ENCODE data around the gene NRGN. TPM values are rescaled to one million over a fixed set of nuclear protein-coding genes. Genes with fewer than 3 reads are reported as not detected.

NRGN gene
- total RNA-seq, 1 donor from 2014 or later, result 2.7 TPM

DNA sequence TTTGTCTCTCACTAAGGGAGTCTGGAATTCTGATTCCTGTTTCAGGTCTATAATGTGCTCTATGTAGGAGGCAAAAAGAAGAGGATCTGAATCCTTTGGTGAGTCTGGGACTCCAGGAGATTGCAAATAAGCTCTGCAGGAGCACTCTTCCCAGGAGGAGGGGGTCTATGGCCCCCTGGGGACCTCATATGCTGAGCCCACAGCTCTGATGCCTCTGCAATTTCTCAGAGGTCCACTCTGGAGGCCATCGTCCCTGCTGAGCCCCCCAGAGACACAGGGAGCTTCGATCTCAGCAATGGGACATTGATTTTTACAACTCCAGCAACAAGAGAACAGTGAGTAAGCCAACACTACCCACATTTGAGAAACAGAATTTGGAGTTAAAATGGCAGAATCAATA is 20.2 kb upstream of the NRGN start:
- peaks cover 96% of the 10 kb centered on the region for H3K27me3 Mint-ChIP-seq (ENCODE audit: low read depth)
- H3K4me3 Mint-ChIP-seq, result no peak overlapping the region
- H3K36me3 Mint-ChIP-seq, result no peaks in the 10 kb centered on the region
- H3K9me3 Mint-ChIP-seq, result no peaks in the 10 kb centered on the region
- H3K4me1 Mint-ChIP-seq, result peaks cover 21% of the 10 kb centered on the region
- no peak for DNase-seq (ENCODE audit: low spot score in 2 of 2, unreplicated experiment in 2 of 2)
- TF ChIP-seq, protein P1, sequence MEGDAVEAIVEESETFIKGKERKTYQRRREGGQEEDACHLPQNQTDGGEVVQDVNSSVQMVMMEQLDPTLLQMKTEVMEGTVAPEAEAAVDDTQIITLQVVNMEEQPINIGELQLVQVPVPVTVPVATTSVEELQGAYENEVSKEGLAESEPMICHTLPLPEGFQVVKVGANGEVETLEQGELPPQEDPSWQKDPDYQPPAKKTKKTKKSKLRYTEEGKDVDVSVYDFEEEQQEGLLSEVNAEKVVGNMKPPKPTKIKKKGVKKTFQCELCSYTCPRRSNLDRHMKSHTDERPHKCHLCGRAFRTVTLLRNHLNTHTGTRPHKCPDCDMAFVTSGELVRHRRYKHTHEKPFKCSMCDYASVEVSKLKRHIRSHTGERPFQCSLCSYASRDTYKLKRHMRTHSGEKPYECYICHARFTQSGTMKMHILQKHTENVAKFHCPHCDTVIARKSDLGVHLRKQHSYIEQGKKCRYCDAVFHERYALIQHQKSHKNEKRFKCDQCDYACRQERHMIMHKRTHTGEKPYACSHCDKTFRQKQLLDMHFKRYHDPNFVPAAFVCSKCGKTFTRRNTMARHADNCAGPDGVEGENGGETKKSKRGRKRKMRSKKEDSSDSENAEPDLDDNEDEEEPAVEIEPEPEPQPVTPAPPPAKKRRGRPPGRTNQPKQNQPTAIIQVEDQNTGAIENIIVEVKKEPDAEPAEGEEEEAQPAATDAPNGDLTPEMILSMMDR (IDR thresholded peaks at IDR 0.05; ENCODE audit: unreplicated experiment), result no peak
- H3K27ac Mint-ChIP-seq, result no peak overlapping the region

GRCh38 chr11:124722176-124722575 is 17.6 kb upstream of the NRGN start:
- no peak for DNase-seq (ENCODE audit: low spot score in 2 of 2, unreplicated experiment in 2 of 2)
- Mint-ChIP-seq H3K4me3 (no peak overlapping the region), H3K27ac (no peak overlapping the region), H3K27me3 (ENCODE audit: low read depth) (peaks cover 92% of the 10 kb centered on the region), H3K9me3 (no peaks in the 10 kb centered on the region), H3K36me3 (no peaks in the 10 kb centered on the region), H3K4me1 (peaks cover 36% of the 10 kb centered on the region)
- TF ChIP-seq, protein P1 (IDR thresholded peaks at IDR 0.05; ENCODE audit: unreplicated experiment), result no peak

GRCh38 chr11:124724979-124725718 is 14.6 kb upstream of the NRGN start:
- Mint-ChIP-seq H3K36me3 (no peaks in the 10 kb centered on the region), H3K27me3 (ENCODE audit: low read depth) (peaks cover 74% of the 10 kb centered on the region), H3K4me1 (peaks cover 21% of the 10 kb centered on the region), H3K27ac (no peak overlapping the region), H3K4me3 (no peak overlapping the region), H3K9me3 (no peaks in the 10 kb centered on the region)
- no peak for DNase-seq (ENCODE audit: low spot score in 2 of 2, unreplicated experiment in 2 of 2)
- TF ChIP-seq, protein P1 (IDR thresholded peaks at IDR 0.05; ENCODE audit: unreplicated experiment), result no peak

- TF ChIP-seq, protein P1 (IDR thresholded peaks at IDR 0.05; ENCODE audit: unreplicated experiment), result no peak
- Mint-ChIP-seq H3K9me3 (no peaks in the 10 kb centered on the region), H3K27ac (no peak overlapping the region), H3K4me1 (peaks cover 21% of the 10 kb centered on the region), H3K4me3 (no peak overlapping the region), H3K36me3 (no peaks in the 10 kb centered on the region), H3K27me3 (ENCODE audit: low read depth) (peaks cover 72% of the 10 kb centered on the region)
- DNase-seq (ENCODE audit: low spot score in 2 of 2, unreplicated experiment in 2 of 2), result no peak
These were observed 14.0 kb upstream of the NRGN start for GRCh38 chr11:124725719-124726105.

GRCh38 chr11:124727474-124727873 is 12.3 kb upstream of the NRGN start:
- Mint-ChIP-seq H3K9me3 (no peaks in the 10 kb centered on the region), H3K27me3 (ENCODE audit: low read depth) (peaks cover 63% of the 10 kb centered on the region), H3K4me1 (peaks cover 21% of the 10 kb centered on the region), H3K4me3 (no peak overlapping the region), H3K27ac (no peak overlapping the region), H3K36me3 (no peaks in the 10 kb centered on the region)
- no peak for DNase-seq (ENCODE audit: low spot score in 2 of 2, unreplicated experiment in 2 of 2)
- TF ChIP-seq, protein P1 (IDR thresholded peaks at IDR 0.05; ENCODE audit: unreplicated experiment), result no peak

All from mesothelial cell of epicardium (in vitro differentiated cells).